Kidney epithelial cell (primary cell): ENCODE results near the gene ZBTB48. TPM values are rescaled to one million over a fixed set of nuclear protein-coding genes. Genes with fewer than 3 reads are reported as not detected.

Experiments
- DNase-seq: peaks from one replicate; pipeline ENCODE4 v3.0.0-alpha.2; 2010; ENCODE audit warnings: low read depth
- H3K27me3 ChIP-seq: 2 replicates; pipeline ENCODE4 v1.6.0; 2011; ENCODE audit warnings: low read length; ENCODE audit not compliant: control insufficient read depth, insufficient read depth
- H3K36me3 ChIP-seq: 2 replicates; pipeline ENCODE4 v1.5.1; 2011; ENCODE audit warnings: low read length; ENCODE audit not compliant: control insufficient read depth, insufficient read depth
- H3K4me3 ChIP-seq: 2 replicates; pipeline ENCODE4 v1.5.1; 2011; ENCODE audit warnings: low read depth, mild to moderate bottlenecking, control low read depth, low read length
- CTCF ChIP-seq: IDR thresholded peaks from 2 replicates; pipeline ENCODE4 v1.5.1; 2011; ENCODE audit warnings: mild to moderate bottlenecking, moderate library complexity, low read length, control low read depth, inconsistent platforms; ENCODE audit not compliant: insufficient read depth, poor library complexity, severe bottlenecking
- total RNA-seq: library from RNA; depleted of rRNA; stranded (reverse); fragments of >200 nt; gene quantifications from 2 replicates; pipeline ENCODE4 v1.2.3, GENCODE V29; 2015

ZBTB48 gene
- total RNA-seq, 1 donor from 2014 or later, result 14.2 TPM

DNA sequence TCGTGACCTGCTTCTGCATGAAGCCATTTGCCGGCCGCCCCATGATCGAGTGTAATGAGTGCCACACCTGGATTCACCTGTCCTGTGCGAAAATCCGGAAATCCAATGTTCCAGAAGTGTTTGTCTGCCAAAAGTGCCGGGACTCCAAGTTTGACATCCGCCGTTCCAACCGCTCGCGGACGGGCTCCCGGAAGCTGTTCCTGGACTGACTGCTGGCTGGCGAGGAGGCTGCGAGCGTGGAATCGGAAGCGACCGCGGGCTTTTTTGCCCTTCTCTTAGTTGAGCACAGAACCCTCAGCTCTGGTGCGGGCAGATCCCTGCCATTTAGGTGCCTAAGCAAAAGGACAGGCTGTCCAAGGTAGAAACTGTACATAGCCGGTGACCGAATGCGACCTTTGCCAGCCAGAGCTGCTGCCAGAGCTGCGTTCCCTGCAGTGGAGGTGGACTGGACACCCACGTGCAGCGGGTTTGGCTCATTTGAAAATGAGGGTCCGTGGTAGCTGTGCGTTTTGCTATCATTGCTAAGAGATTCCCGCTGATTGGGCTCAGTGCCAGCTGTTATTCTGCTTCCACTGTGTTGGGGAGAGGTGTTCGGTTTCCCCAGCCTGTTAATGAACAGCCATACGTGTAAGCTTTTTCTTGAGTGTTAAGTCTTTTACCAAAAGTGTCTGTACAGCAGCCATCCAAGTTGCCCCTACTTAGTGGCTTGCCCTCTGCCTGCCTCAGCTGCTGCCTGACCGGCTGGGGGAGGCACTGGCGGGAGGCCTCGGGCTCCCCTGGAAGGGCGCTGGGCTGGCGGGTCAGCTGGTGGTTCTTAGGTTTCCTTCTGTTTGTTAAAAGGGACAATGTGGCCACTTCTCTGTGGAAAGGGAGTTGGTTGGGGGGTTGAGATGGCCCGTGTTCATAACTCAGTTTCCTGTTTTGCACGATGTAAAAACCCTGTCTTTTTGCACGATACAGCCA, 41.9 kb downstream of the ZBTB48 start:
- TF ChIP-seq CTCF, result no peak
- Histone ChIP-seq H3K36me3 (no peaks in the 10 kb centered on the region), H3K27me3 (no peaks in the 10 kb centered on the region), H3K4me3 (no peak overlapping the region)
- no peak for DNase-seq

DNA sequence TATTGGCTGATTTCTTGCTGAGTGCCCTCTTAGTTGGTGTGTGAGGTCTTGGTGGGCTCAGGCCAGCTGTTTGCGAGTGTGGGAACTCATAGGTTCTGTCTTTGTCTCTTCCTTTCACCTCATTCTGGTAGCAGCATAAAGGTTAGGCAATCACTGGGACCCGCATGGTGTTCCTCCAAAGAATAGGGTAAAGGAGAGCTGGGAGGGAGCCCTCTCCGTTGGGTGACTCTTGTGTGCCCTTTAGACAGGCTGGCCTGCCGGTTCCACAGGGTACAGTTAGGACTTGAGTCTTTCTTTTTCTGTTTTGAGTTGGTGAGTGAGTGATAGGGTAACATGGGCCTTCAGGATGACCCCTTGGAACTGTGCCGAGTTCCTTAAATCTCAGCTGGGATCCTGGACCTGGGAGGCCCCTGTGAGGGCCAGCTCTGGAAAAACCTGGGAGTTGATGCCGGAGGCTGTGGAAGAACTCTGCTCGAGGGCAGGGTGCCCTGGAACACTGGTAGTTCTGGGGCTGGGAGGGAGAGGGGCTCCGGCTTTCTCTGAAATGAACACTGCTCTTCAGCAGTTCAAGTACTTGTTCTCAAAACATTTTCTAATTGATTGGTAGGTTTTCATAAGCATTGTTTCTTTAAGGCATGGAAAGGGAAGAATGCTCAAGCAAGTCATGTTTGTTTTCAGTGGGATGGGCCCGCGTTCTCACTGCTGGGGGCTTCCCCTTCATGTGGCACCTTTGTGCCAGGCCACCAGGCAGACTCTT, 42.8 kb downstream of the ZBTB48 start:
- Histone ChIP-seq H3K36me3 (no peaks in the 10 kb centered on the region), H3K27me3 (no peaks in the 10 kb centered on the region), H3K4me3 (no peak overlapping the region)
- no peak for TF ChIP-seq CTCF
- DNase-seq, result no peak

GRCh38 chr1:6623269-6623965, 43.6 kb downstream of the ZBTB48 start:
- Histone ChIP-seq H3K36me3 (no peaks in the 10 kb centered on the region), H3K27me3 (no peaks in the 10 kb centered on the region), H3K4me3 (no peak overlapping the region)
- TF ChIP-seq CTCF, result no peak
- no peak for DNase-seq

DNA sequence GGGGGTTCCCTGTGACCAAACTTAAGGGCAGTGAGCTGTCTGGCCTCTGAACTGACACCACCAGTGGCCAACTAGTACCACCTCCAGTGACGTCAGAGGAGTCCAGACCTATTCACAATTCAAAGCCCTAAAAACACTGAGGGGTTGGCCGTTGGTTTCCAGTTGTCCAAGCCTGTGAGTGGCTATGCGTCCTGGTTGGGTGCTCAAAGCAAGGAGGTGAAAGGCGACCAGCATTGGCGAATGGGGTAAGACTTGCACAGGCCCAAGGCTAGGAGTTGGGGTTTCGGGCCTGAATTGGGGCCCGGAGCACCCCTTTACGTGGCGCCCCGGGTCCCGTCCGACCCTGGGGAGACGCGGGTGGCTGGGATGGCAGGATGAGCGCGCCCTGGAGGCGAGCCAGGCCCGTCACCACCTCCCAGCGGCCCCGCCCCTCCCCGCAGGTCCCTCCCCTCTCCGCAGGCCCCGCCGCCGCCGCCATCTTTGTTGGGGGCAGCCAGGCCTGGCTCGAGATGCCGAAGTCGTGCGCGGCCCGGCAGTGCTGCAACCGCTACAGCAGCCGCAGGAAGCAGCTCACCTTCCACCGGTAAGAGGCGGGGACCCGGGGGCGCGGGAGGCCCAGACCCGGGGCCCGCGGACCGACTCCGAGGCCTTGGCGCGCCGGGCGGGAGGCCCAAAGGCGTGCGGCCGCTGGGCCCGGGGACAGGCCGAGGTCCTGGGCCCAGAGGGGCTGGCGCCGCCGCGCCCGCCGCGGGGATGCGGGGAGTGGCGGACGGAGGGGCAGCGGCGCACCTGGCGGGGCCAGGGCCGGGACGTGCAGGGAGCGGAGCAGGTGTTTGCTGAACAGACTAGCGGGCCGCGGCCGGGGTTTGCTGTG, 45.2 kb downstream of the ZBTB48 start, which contains the start of gene THAP3:
TSS of gene THAP3 (plus strand) at position 159 of the 874 bp plus-strand sequence. CDS start at position 510, 351 bp downstream.
- Histone ChIP-seq H3K27me3 (no peaks in the 10 kb centered on the region), H3K4me3 (peak within 1 kb of the TSS; percentile 63), H3K36me3 (no peaks in the 10 kb centered on the region)
- TF ChIP-seq CTCF, result peak; percentile 10
- DNase-seq, result no peak

GRCh38 chr1:6625584-6626149, 45.9 kb downstream of the ZBTB48 start:
- no peak for DNase-seq
- no peak for TF ChIP-seq CTCF
- no peaks in the 10 kb centered on the region for H3K36me3 ChIP-seq

More at GRCh38 chr1:6625584-6626149, 45.9 kb downstream of the ZBTB48 start:
- H3K27me3 ChIP-seq, result no peaks in the 10 kb centered on the region
- H3K4me3 ChIP-seq, result peak overlapping the region; percentile 63
